PC-3 (cell line): ENCODE results near the gene CBX7.

Experiments
- EZH2 ChIP-seq: fragments of 300-600 bp; sonication (generic); IDR thresholded peaks from one replicate; pipeline ENCODE4 v1.6.1; 2017; ENCODE audit warnings: antibody characterized with exemption, mild to moderate bottlenecking, low read length; ENCODE audit not compliant: unreplicated experiment
- EZH2phosphoT487 ChIP-seq: fragments of 300-600 bp; sonication (generic); IDR thresholded peaks from 2 replicates; pipeline ENCODE4 v1.6.1; 2018; ENCODE audit warnings: mild to moderate bottlenecking, antibody characterized with exemption, low read length, borderline replicate concordance
- TF ChIP-seq, protein P1 (sequence below): fragments of 300-600 bp; sonication (generic); conservative IDR thresholded peaks from 2 replicates; pipeline ENCODE4 v1.5.1; 2017; ENCODE audit warnings: antibody characterized with exemption, low read depth, mild to moderate bottlenecking, low read length

DNA sequence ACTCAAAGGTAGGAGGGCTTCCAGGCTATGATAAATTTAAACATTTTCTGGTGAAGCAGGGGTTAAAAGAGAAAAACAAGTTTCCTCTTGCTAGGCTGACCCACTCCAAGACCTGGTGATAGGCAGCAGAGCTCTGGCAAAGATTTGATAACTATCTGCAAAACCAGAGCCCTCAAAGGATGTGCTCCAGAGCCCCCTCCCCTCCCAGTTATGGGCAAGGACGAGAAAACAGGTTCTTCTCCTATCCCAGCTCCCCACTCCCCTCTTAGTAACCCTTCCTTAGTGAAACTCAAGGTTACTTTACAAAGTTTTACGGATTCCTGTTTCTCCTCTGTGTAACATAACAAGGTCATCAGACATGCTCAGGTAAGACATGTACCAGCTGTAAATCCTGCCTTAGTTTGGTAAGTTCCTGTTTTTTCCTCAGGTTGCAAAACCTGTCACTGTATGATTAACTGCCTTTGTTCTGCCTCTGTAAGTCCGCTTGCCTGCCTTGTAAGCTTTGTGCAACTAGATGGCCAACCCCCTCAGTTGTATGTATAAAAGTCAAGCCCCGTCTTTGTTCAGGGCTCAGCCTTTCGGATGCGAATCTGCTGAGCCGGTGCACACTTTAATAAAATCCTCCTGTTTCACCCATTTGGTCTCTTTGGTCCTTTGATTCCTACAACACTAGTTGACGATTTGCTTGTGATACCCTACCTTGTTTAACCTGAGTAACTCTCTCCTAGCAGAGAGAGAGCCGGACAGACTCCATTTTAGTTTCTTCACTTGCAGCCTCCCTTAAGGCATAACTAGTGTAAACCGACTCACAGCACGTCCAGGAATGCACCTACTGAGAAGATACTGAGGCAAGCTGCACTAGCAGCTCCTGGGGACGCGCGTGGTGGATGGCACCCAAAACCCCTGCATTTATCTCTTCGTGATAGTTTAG is 41.6 kb downstream of the CBX7 start:
- TF ChIP-seq, protein P1, sequence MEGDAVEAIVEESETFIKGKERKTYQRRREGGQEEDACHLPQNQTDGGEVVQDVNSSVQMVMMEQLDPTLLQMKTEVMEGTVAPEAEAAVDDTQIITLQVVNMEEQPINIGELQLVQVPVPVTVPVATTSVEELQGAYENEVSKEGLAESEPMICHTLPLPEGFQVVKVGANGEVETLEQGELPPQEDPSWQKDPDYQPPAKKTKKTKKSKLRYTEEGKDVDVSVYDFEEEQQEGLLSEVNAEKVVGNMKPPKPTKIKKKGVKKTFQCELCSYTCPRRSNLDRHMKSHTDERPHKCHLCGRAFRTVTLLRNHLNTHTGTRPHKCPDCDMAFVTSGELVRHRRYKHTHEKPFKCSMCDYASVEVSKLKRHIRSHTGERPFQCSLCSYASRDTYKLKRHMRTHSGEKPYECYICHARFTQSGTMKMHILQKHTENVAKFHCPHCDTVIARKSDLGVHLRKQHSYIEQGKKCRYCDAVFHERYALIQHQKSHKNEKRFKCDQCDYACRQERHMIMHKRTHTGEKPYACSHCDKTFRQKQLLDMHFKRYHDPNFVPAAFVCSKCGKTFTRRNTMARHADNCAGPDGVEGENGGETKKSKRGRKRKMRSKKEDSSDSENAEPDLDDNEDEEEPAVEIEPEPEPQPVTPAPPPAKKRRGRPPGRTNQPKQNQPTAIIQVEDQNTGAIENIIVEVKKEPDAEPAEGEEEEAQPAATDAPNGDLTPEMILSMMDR: no peak
- no peak for TF ChIP-seq EZH2phosphoT487
- TF ChIP-seq EZH2: no peak
